ENCODE data around the gene HYAL4.

DNA sequence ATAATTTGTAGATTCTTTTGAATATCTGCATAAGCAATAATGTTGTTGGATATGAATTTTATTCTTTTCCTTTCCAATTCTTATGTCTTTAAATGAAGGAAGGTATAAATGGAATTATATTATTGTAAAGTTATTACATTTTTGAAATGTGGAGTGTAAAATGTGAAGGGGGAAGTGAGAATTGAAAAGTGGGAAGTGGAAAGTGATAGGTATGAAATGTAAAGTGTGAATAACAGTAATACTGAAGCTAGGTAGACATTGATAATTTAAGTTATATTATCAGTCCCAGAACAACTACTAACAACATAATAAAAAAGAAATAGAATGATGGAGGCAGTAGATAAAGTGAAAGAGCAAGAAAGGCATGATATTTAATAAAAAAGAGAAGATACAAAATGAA, 39.7 kb upstream of the HYAL4 start:
- TF ChIP-seq, protein P1, sequence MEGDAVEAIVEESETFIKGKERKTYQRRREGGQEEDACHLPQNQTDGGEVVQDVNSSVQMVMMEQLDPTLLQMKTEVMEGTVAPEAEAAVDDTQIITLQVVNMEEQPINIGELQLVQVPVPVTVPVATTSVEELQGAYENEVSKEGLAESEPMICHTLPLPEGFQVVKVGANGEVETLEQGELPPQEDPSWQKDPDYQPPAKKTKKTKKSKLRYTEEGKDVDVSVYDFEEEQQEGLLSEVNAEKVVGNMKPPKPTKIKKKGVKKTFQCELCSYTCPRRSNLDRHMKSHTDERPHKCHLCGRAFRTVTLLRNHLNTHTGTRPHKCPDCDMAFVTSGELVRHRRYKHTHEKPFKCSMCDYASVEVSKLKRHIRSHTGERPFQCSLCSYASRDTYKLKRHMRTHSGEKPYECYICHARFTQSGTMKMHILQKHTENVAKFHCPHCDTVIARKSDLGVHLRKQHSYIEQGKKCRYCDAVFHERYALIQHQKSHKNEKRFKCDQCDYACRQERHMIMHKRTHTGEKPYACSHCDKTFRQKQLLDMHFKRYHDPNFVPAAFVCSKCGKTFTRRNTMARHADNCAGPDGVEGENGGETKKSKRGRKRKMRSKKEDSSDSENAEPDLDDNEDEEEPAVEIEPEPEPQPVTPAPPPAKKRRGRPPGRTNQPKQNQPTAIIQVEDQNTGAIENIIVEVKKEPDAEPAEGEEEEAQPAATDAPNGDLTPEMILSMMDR (IDR thresholded peaks at IDR 0.05) = no peak
- TF ChIP-seq POLR2AphosphoS5 (IDR thresholded peaks at IDR 0.05; ENCODE audit: insufficient read depth in 1 of 2, low read depth in 1 of 2) = no peak
- TF ChIP-seq POLR2A (IDR thresholded peaks at IDR 0.05) = no peak

Data from vagina (tissue), 2 donors.